Stimulated activated effector memory CD8-positive, alpha-beta T cell treated with anti-CD3 and anti-CD28 coated beads, Interleukin-12 subunit alpha, Interleukin-12 subunit beta, amount 100 ng/mL, for 72 hours (primary cell): ENCODE results near the gene TOR2A.
"Not testable (repeated sequence)": the region's sequence is repeated elsewhere in the genome, so short reads cannot be mapped to it uniquely, and the experiment has no call there.

ENCODE experiments used
- ATAC-seq: fragments of 150-1000 bp; cut with Tn5 transposase; 2 replicates; pipeline ENCODE4 v1.10.0; 2021
- DNase-seq, 2 donors: peaks; one replicate each; pipeline ENCODE4 v3.0.0; 2021 to 2022; ENCODE audit warnings: low spot score in 2 of 2
- H3K27ac Mint-ChIP-seq: one replicate; pipeline ENCODE4 v1.8.0; 2022; ENCODE audit warnings: mild to moderate bottlenecking, mixed read lengths
- H3K36me3 Mint-ChIP-seq: one replicate; pipeline ENCODE4 v1.8.0; 2022; ENCODE audit warnings: mild to moderate bottlenecking, mixed read lengths
- H3K4me1 Mint-ChIP-seq: one replicate; pipeline ENCODE4 v1.8.0; 2022; ENCODE audit warnings: mixed read lengths
- H3K4me3 Mint-ChIP-seq: one replicate; pipeline ENCODE4 v1.8.0; 2022; ENCODE audit warnings: mild to moderate bottlenecking, mixed read lengths
- H3K9me3 Mint-ChIP-seq: one replicate; pipeline ENCODE4 v1.8.0; 2022; ENCODE audit warnings: mixed read lengths

TOR2A gene

DNA sequence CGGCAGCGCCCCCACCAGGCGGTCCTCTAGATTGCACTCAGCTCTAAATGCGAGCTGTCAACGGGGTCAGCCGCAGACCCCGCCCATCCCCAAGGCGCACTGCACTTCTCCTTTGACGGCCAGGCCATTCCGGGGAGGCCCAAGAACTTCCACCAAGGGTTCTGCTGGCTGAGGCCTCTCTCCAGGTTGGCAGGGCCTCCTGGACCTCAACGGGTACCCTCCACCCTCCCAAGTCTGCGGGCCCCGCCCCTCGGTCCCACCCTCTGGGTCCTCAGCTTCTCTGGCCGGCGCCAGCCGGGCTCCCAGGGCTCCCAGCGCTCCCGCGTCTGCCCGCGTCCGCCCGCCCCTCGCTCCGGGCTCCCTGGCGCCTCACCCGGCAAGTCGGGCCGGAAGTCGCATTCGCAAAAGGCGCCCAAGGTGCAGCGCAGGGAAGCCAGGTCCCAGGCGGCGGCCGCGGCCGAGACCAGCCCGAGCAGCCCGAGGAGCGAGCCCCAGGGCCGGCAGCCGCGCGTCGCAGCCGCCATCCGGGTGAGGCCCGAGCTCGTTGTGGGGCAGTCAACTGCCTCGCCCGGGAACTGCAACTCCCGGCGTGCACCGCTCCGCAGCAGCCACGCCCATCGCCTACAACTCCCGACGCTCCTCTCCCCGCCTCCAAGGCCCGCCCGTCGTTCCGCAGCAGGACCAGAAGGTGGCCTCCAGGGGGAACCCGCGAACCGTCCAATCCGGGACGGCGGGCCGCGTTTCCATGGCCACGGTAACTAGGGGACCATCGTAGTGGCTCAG lies at the start of gene TOR2A:
TOR2A (minus strand) TSS at position 548 of the 783 bp plus-strand sequence; CDS start at position 524, 24 bp downstream.
- no peaks in the 10 kb centered on the region for H3K9me3 Mint-ChIP-seq
- DNase-seq (peak; percentile 95 to 98), ATAC-seq (peak; percentile 94)
- H3K27ac Mint-ChIP-seq: peak within 1 kb of the TSS; percentile 90
- H3K36me3 Mint-ChIP-seq: peaks cover 59% of the 10 kb centered on the region
- peak within 1 kb of the TSS; percentile 73 for H3K4me3 Mint-ChIP-seq
- H3K4me1 Mint-ChIP-seq: peaks cover 10% of the 10 kb centered on the region

DNA sequence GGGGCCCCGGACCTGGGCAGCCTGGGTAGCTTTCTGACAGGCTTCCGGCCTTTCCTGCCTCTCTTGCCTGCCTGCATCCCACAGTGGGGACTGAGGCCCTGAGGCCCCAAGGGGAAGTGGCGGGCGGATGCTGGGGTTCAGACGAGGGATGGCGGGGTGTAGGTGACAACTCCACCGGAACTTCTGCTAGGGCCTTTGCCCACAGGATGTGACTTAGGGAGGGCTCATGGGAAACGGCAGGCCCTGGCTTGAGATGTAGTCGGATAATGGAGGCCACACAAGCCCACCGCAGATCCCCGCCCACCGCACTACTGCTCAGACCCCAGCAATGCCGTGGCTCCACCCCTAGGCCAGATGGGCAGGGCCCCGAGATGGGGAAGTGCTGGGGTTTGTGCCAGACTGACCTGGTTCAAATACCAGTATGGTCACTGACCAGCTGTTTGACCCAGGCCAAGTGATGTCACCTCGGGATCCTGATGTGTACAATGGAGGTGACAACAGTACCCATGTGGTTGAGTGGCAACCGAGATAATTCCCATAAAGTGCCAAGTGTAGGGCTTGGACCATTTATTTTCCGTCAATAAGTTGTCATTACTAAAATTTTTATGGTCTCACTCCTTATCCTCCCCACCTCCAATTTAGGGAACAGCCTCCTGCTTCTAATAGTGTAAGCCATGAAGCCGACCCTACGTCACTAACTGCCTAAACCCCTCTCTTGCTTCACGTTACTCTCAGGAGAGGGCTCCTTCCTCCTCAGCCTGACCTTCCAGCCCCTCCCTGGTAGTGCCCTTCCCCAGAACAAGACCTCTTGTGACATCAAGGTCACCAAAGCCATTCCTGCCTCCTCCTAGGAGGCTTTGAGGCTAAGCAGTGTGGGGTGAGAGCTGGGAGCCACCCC lies 48.3 kb upstream of the TOR2A start:
- Mint-ChIP-seq H3K4me3 (peak overlapping the region; percentile 93), H3K4me1 (peaks cover 76% of the 10 kb centered on the region), H3K9me3 (no peaks in the 10 kb centered on the region), H3K36me3 (peaks cover 38% of the 10 kb centered on the region), H3K27ac (peak overlapping the region; percentile 99)
- DNase-seq: peak; percentile 59 to 93
- ATAC-seq: peak; percentile 44

DNA sequence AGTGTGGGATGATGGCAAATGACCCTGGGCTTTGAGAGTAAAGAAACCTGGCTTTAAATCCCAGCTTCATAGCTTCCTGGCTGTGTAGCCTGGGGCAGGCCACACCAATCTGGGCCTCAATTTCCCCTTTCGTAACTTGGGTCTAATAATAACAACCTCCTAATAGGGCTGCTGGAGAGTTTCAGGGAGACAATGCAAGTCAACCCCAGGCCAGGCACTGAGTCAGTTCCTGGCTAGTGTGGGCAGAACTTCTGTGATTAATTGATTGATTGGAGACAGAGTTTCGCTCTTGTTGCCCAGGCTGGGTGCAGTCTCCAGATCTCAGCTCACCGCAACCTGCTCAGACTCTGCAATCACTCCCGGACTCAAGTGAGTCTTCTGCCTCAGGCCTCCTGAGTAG lies 46.7 kb upstream of the TOR2A start:
- DNase-seq: no peak
- peak overlapping the region; percentile 93 for H3K4me3 Mint-ChIP-seq
- H3K4me1 Mint-ChIP-seq: peaks cover 71% of the 10 kb centered on the region
- peaks cover 38% of the 10 kb centered on the region for H3K36me3 Mint-ChIP-seq
- peak overlapping the region; percentile 99 for H3K27ac Mint-ChIP-seq
- H3K9me3 Mint-ChIP-seq: no peaks in the 10 kb centered on the region
- no peak for ATAC-seq

DNA sequence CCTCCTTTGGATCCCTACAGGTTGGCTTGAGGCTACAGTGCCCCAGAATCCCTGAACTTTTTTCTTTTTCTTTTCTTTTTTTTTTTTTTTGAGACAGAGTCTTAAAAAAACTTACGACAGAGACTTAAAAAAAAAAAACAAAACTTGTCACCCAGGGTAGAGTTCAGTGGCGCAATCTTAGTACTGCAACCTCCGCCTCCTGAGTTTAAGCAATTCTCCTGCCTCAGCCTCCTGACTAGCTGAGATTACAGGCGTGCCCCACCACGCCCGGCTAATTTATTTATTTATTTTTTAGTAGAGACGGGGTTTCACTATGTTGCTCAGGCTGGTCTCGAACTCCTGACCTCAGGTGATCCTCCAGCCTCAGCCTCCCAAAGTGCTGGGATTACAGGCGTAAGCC lies 45.8 kb upstream of the TOR2A start:
- not testable (repeated sequence) for DNase-seq, ATAC-seq, H3K9me3 Mint-ChIP-seq
- Mint-ChIP-seq H3K4me3 (peak overlapping the region; percentile 93), H3K4me1 (peaks cover 74% of the 10 kb centered on the region), H3K36me3 (peaks cover 38% of the 10 kb centered on the region), H3K27ac (peak overlapping the region; percentile 99)

DNA sequence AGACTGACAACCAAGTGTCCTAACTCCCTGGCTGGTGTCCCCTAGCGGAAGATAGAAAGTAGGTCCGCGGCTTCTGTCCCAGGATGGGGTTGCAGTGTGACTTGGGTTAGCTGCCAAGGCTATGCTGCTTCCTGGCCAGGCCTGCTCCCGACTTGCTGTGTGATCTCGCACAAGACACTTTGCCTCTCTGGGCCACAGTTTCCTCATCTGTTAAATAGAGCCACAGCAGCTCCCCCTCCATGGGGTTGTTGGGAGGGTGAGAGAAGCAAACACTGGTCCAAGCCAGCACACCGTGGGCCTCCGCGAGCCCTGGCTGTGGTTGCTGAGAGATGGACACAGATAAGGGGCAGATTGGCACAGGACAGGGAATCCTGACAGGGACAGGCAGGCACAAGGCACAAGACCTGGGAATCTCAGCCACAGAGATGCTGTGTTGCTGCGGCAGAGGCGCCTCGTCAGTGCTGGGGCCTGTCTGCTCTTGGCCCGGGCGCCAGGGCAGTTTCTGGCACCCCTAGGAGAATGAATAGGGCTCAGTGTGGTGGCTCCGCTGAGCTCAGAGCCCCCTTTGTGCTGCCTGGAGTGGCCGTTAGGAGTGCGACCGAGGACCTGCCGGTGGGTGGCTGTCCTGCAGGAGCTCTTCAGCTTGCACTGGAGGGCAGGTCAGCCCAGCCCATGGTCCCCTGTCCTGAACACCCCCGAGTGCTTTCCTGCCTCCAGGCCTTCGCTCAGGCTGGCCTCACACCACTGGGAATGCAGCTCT lies 45.2 kb upstream of the TOR2A start:
- ATAC-seq: no peak
- H3K4me1 Mint-ChIP-seq: peaks cover 74% of the 10 kb centered on the region
- DNase-seq: no peak
- peaks cover 36% of the 10 kb centered on the region for H3K36me3 Mint-ChIP-seq
- peak overlapping the region; percentile 93 for H3K4me3 Mint-ChIP-seq
- H3K9me3 Mint-ChIP-seq: no peaks in the 10 kb centered on the region
- H3K27ac Mint-ChIP-seq: peak overlapping the region; percentile 99

DNA sequence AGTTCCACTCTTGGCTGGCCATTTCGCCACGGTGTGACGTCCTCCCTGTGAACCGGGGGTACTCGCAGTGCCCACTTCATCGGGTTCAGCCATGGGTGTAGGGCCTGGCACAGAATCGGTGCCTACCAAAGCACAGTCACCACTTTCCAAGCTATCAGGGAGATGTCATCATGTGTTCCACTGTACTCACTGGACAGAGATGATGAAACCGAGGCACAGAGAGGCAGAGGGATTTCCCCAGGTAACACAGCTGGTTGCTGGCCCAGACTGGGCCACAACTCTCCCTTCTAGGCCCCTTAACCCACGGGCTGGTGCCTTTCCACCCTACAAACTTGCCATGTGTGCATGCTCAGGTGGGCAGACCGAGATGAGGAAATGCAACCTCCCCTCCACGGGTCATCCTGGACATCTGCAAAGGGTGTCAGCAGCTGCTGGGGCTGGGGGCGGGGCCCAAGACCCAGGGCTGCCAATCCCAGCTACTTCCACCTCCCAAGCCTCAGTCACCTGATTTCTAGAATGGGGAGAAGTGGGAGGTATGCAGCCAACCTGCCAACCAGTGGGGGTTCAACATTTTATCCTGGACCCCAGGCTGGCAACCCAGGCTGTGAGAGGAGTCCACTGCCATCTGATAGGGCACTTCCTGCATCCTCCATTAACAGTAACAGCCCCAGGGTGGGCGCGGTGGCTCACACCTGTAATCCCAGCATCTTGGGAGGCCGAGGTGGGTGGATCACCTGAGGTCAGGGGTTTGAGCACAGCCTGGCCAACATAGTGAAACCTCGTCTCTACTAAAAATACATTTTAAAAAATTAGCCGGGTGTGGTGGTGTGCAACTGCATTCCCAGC lies 44.3 kb upstream of the TOR2A start:
- Mint-ChIP-seq H3K27ac (peak overlapping the region; percentile 99), H3K4me3 (peak overlapping the region; percentile 93), H3K36me3 (peaks cover 46% of the 10 kb centered on the region), H3K9me3 (no peaks in the 10 kb centered on the region), H3K4me1 (peaks cover 73% of the 10 kb centered on the region)
- ATAC-seq: peak; percentile 84
- peak; percentile 48 to 86 for DNase-seq

DNA sequence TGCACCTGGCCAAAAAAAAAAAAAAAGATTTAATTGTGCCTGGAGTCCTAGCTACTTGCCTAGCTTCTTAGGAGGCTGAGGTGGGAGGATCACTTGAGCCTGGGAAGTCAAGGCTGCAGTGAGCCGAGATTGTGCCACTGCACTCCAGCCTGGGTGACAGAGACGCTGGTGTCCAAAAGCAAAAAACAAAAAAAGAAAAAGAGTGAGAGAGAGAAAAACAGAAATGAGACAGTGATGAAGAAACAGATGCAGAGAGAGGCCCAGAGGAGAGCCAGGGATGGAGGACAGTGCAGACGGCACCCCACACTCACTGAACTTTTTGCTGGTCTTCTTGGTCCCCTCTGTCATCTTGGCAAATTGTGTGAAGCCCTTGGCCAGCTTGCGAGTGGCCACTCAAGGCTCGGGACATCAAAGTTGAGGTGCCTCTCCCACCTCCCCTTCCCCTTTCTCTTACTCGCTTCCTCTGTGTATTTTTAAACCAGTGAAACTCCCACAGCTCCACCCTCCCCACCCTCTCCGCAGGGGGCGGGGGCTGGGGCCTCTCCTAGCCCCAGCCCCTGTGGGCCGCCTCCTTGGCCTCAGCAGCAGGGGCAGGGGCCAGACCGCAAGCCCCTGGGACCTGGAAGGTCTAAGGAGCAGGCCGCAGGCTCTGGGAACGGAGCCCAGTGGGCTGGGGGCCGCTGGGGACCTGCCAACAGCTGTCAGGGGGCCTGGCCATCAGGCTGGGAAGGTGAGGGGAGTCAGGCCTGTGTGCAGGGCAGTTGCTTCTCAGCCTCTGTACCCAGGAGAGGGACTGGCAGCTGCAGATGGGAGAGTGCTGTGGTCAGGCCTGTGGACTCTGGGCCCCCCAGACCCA lies 43.4 kb upstream of the TOR2A start, which contains the start of gene SH2D3C:
SH2D3C (minus strand) TSS at position 387 of the 856 bp plus-strand sequence; CDS start at position 348, 39 bp downstream.
- peaks cover 72% of the 10 kb centered on the region for H3K4me1 Mint-ChIP-seq
- peak; percentile 49 for ATAC-seq
- DNase-seq: peak; percentile 39 to 83
- H3K27ac Mint-ChIP-seq: peak within 1 kb of the TSS; percentile 99
- peak within 1 kb of the TSS; percentile 93 for H3K4me3 Mint-ChIP-seq
- peaks cover 54% of the 10 kb centered on the region for H3K36me3 Mint-ChIP-seq
- H3K9me3 Mint-ChIP-seq: no peaks in the 10 kb centered on the region

DNA sequence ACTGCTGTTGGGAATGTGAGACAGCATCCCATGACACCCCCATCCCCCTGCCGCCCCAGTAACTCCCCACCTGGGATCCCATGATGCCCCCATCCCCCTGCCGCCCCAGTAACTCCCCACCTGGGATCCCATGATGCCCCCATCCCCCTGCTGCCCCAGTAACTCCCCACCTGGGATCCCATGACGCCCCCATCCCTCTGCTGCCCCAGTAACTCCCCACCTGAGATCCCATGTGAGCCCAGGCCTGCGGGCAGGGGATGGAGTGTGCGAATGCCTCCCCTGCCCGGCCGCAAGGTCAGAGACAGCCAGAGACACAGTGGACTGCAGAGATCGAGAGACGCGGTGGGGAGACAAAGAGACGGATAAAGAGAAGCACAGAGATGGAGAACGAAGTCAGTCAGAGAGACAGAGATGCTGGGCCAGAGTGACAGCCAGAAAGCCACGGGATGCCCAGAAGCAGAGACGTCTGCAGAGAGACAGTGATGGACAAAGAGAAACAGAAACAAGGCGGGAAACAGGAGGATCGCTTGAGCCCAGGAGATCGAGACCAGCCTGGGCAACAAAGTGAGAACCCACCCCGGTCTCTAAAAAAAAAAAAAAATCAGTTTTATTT lies 42.4 kb upstream of the TOR2A start:
- ATAC-seq: no peak
- peak overlapping the region; percentile 99 for H3K27ac Mint-ChIP-seq
- no peaks in the 10 kb centered on the region for H3K9me3 Mint-ChIP-seq
- peak in 1 of 2 donors; percentile 62 for DNase-seq
- H3K4me1 Mint-ChIP-seq: peaks cover 62% of the 10 kb centered on the region
- H3K4me3 Mint-ChIP-seq: peak overlapping the region; percentile 93
- H3K36me3 Mint-ChIP-seq: peaks cover 57% of the 10 kb centered on the region

DNA sequence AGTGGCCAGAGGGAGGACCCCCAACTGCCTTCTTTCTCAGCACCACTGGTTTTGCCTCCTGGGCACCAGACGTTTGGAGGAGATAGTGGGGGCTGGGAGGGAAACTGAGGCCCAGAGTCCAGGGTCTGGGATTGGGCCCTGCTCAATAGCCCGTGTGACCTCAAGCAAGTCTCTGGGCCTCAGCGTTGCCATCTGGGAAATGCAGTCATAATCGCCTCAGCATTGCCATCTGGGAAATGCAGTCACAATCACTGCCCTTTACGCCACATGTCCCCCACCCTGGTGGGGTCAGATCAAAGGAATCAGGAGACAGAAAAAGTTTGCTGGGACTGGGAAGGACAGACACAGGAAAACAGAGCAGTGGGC lies 41.8 kb upstream of the TOR2A start:
- H3K9me3 Mint-ChIP-seq: no peaks in the 10 kb centered on the region
- H3K36me3 Mint-ChIP-seq: peaks cover 63% of the 10 kb centered on the region
- no peak for DNase-seq
- peaks cover 56% of the 10 kb centered on the region for H3K4me1 Mint-ChIP-seq
- no peak for ATAC-seq
- H3K4me3 Mint-ChIP-seq: peak overlapping the region; percentile 93
- peak overlapping the region; percentile 99 for H3K27ac Mint-ChIP-seq

DNA sequence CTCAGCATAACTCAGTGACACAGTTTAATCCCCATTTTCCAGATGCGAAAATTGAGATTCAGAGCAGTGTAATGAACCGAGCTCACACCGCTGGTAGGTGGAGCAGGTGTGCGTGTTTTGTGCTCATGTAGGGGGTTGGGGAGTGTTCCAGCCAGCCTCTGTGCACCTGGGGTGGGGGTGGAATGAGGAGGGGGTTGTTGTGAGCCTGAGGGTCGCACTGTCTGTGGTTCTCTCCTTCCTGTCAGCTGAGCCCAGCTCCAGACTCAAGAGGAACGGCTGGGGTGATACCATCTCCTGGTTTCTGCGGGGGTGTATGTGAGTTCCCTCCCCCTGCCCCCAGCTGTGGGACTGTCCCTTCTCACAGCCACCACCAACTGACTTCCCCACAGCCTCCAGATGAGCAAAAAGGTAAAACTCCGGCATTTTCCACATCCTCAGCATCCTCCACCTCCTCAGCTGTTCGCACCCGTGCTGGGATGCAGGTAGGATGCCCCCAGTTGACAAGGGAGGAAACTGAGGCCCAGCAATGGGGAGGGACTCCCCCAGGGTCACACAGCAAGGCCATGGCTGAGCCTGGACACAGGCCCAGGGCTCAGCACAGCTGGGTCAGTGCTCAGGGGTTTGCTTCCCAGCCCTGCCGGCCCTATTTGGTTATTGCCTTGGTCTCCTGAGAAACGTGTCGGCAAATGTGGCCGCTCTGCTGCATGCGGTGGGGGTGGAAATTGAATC lies 41.3 kb upstream of the TOR2A start:
- H3K4me3 Mint-ChIP-seq: peak overlapping the region; percentile 93
- peaks cover 69% of the 10 kb centered on the region for H3K36me3 Mint-ChIP-seq
- ATAC-seq: peak; percentile 62
- peak; percentile 54 to 84 for DNase-seq
- H3K27ac Mint-ChIP-seq: peak overlapping the region; percentile 99
- H3K9me3 Mint-ChIP-seq: no peaks in the 10 kb centered on the region
- peaks cover 51% of the 10 kb centered on the region for H3K4me1 Mint-ChIP-seq

DNA sequence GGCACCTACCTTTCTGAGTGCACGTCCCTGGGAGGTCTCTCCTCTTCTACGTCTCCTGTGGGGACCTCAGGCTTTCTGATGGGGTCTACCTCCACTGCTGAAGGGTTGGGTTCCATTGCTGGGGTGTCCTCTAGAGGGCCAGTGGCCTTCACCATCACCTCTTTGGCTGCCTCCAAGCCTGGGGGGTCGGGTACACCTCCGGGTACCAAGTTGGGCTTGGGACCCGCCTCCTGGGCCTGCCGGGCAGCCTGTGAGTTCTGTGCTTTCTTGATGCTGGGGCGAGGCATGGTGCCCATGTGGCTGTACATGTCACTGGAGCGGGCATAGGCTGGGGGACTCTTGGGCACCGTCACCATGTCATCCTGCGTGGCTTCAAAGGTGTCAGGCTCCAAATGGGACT lies 38.9 kb upstream of the TOR2A start:
- H3K4me1 Mint-ChIP-seq: peaks cover 57% of the 10 kb centered on the region
- no peak for ATAC-seq
- no peak for DNase-seq
- H3K4me3 Mint-ChIP-seq: peak overlapping the region; percentile 28
- peaks cover 89% of the 10 kb centered on the region for H3K36me3 Mint-ChIP-seq
- H3K27ac Mint-ChIP-seq: peak overlapping the region; percentile 85
- H3K9me3 Mint-ChIP-seq: no peaks in the 10 kb centered on the region

DNA sequence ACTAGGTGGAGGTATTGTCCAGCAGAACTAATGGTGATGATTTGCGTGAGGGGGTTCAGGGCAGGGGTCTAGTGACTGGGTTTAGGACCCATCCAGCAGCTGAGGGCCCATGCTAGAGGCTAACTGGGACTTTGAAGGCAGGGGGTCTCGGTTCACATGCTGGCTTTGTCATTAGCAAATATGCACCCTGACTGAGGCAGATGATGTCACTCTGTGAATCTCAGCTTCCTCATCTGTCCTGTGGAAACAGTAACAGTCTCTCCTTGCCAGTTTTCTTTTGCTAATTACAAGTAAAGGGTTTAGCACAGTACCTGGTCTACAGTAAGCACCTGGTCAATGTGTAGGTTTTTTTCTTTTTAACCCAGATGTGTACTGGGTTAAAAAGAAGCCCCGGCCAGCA lies 38.2 kb upstream of the TOR2A start:
- H3K36me3 Mint-ChIP-seq: peaks cover 91% of the 10 kb centered on the region
- H3K27ac Mint-ChIP-seq: peak overlapping the region; percentile 85

DNA sequence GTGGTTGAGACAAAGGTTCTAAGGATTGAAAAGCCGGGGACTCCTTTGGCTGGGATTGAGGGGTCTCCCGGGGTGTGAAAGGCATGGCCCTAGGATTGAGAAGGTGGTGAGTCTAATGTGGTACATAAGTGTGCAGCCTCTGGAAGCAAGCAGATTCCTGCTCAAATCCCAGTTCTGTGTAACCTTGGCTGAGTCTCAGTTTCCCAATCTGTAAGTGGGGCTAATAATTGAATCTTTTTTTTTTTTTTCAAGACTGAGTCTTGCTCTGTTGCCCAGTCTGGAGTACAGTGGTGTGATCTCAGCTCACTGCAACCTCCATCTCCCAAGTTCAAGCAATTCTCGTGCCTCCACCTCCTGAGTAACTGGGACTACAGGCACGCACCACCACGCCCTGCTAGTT lies 37.5 kb upstream of the TOR2A start:
- ATAC-seq (no peak), DNase-seq (no peak)
- Mint-ChIP-seq H3K9me3 (no peaks in the 10 kb centered on the region), H3K4me3 (no peak overlapping the region), H3K36me3 (peaks cover 86% of the 10 kb centered on the region), H3K4me1 (peaks cover 59% of the 10 kb centered on the region), H3K27ac (no peak overlapping the region)

More for the DNA sequence above, 38.2 kb upstream of the TOR2A start:
- DNase-seq (no peak), ATAC-seq (no peak)
- H3K9me3 Mint-ChIP-seq: no peaks in the 10 kb centered on the region
- no peak overlapping the region for H3K4me3 Mint-ChIP-seq
- H3K4me1 Mint-ChIP-seq: peaks cover 59% of the 10 kb centered on the region
